Measurements from ENCODE around the gene CHST13. TPM values are rescaled to one million over a fixed set of nuclear protein-coding genes. Genes with fewer than 3 reads are reported as not detected.

Gene CHST13, protein sequence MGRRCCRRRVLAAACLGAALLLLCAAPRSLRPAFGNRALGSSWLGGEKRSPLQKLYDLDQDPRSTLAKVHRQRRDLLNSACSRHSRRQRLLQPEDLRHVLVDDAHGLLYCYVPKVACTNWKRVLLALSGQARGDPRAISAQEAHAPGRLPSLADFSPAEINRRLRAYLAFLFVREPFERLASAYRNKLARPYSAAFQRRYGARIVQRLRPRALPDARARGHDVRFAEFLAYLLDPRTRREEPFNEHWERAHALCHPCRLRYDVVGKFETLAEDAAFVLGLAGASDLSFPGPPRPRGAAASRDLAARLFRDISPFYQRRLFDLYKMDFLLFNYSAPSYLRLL
- total RNA-seq: 0.32 TPM
- polyA plus RNA-seq: 0.24 TPM

DNA sequence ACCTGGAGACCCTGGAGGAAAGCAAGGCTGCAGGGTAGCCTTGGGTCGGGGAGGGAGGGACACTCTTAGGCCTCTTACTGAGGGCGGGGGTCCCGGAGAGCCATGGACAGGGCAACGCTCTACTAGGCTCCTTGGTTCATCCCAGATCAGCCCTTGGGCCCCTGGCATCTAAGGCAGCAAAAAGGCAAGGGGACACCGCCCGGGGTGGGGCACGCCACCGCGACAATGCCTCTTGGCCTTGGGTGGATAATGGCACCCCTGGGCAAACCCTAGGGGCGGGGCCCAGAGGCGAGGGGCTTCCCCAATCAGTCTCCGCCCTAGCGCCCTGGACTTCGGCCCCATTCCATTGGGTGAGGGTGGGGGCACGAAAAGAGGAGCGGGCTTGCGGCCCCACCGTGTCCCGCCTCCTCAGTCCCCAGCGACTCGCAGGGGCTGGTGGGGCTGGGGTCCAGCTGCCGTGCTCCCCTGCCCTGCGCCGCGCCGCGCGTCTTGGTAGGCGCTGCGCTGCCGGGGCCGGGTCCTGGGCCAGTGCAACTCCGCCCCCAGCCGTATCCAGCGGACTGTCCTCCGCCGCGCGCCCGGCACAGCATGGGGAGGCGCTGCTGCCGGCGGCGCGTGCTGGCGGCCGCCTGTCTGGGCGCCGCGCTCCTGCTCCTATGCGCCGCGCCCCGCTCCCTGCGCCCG, at the start of gene CHST13:
Gene CHST13, plus strand, starts transcription at position 411 of the 684 bp plus-strand sequence. Its CDS starts 178 bp downstream, at position 589.
- no peak for DNase-seq (ENCODE audit: extremely low spot score)
- Histone ChIP-seq H3K4me1 (ENCODE audit: insufficient read depth) (no peaks in the 10 kb centered on the region), H3K36me3 (ENCODE audit: insufficient read depth) (no peaks in the 10 kb centered on the region), H3K27ac (ENCODE audit: low read depth) (no peak within 1 kb of the TSS), H3K4me3 (ENCODE audit: low read depth, low read length) (peak within 1 kb of the TSS; percentile 28)
- 7% methylated on average over 56 of the region's 56 CpGs for WGBS

DNA sequence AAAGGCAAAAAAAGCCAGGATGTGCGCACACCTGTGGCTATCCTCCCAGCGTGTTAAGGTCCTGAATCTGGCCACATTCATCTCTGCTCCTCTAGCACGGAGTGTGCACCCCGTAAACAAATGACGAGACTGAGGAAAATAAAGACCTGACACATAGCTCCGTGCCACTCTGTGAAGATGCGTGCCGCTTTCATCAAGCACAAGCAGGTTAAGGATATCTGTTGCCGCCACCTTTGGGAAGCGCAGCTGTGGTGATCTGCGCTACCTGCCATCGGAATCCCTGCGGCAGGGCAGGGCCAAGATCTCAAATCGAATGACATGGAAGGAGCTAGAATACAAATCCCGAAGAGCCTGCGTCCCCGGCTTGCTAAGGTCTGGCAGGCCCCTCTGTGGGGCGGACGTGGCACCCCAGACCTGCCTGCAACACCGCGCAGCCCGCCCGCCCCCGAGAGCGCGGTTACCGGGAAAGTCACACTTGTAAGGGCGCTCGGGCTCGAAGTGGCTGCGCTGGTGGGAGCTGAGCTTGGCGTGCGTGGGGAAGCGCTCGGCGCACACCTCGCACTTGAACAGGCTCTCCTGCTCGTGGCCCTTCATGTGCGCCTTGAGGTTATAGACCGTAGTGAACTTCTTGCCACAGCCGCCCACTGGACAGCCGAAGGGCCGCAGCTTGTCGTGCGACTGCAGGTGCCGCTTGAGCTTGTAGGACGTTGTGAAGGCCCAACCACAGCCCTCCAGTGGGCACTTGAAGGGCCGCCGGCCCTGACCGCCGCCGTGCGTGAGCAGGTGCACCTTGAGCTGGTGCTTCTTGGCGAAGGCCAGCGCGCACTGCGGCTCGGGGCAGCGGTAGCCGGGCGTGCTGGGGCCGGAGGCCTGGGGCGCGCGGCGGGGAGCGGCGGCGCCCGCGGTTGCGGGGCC, 49.2 kb upstream of the CHST13 start:
- Histone ChIP-seq H3K4me1 (ENCODE audit: insufficient read depth) (peaks cover 5% of the 10 kb centered on the region), H3K27ac (ENCODE audit: low read depth) (peak overlapping the region; percentile 86), H3K4me3 (ENCODE audit: low read depth, low read length) (peak overlapping the region; percentile 82), H3K36me3 (ENCODE audit: insufficient read depth) (no peaks in the 10 kb centered on the region)
- 5% methylated on average over 72 of the region's 72 CpGs for WGBS
- no peak for DNase-seq (ENCODE audit: extremely low spot score)

DNA sequence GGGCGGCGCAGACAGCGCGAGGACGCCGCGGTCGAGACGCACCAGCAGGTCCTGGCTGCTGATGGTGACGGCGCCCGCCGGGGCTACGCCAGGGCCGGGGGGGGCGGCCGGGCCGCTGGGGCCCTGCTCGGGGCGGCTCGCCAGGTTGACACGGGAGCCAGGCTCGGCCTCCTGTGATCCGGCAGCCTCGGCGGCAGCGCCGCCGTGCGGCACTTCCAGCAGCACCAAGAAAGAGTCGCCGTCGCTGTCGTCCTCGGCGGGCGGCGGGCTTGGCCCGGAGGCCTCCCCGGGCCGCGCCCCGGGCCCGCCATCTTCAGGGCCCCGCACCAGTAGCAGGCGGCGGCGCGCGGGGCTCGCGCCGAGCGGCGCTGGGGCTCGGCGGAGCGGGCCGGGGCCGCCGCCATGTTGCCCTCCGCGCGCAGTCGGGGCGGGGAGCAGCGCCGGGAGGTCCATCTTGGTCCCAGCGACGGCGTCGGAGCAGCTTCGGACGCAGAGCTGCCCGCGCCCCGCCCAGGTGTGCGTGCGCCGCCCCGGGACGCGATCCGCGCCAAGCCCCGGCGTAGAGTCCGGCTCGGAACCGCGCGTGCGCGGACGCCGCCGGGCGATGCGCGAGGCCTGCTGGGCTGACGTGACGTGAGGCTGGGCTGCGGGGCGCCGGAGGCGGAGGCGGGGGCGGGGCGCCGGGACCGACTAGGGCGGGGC, 48.4 kb upstream of the CHST13 start, which contains the start of gene ZXDC:
Gene ZXDC, minus strand, starts transcription at position 479 of the 702 bp plus-strand sequence. Its CDS starts 26 bp downstream, at position 453.
- DNase-seq (ENCODE audit: extremely low spot score): peak; percentile 76
- Histone ChIP-seq H3K27ac (ENCODE audit: low read depth) (peak within 1 kb of the TSS; percentile 87), H3K36me3 (ENCODE audit: insufficient read depth) (no peaks in the 10 kb centered on the region), H3K4me1 (ENCODE audit: insufficient read depth) (peaks cover 5% of the 10 kb centered on the region), H3K4me3 (ENCODE audit: low read depth, low read length) (peak within 1 kb of the TSS; percentile 82)
- WGBS: under 1% methylated on average over 111 of the region's 112 CpGs

DNA sequence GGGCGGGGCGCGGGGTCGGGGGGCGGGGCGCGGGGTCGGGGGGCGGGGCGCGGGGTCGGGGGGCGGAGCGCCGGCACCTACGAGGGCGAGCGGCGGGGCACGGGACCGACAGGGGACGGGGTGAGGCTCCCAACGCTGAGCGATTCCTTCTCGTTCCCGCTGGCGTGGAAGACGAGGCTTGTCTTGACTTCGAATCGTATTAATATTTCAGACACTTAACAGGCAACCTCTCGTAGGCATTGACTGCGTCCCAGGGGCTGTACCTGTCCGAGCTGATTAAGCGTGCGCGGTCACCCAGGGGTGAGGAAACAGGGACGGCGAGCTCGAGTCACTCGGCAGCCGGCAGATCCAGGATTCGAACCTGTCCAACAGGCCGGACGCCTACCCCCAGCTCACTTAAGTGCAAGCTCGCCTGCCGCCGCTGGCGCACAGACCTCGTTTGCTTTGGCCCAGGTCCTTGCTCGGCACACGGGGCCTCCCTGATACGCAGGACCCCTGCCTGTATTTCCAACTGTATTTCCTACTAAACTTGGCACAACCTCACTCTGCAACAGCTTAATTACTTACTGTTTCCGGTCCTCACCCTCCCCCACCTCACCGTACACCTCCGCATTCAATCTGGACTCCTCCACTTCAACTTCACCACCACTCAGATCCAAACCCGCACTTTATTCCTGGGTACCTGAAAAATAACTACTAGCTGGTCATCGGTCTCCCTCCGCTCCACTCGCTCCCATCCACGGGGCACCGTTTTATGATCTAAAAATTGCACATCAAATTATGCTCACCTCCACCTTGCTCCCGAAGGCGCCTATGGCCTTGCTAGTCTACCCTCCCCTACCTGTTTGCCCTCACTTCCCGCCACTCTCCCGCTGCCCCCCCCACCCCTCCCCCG, 47.5 kb upstream of the CHST13 start:
- 11% methylated on average over 57 of the region's 66 CpGs for WGBS
- Histone ChIP-seq H3K27ac (ENCODE audit: low read depth) (peak overlapping the region; percentile 87), H3K4me3 (ENCODE audit: low read depth, low read length) (peak overlapping the region; percentile 46), H3K4me1 (ENCODE audit: insufficient read depth) (peaks cover 5% of the 10 kb centered on the region), H3K36me3 (ENCODE audit: insufficient read depth) (no peaks in the 10 kb centered on the region)
- DNase-seq (ENCODE audit: extremely low spot score): no peak

DNA sequence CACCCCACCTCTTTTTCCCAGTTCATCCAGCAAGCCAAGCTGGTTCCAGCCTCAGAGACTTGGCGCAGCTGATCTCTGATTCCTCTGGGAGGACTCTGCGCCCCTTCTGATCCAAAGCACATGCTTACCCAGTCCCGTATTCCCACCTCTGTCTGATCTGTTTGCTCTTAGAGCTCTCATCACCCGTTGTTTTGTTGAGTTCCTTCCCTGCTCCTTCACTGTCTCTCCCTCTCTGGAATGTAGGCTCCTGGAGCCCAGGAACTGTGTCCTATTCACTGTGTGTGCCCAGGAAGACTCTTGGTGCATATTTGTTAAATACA, 46.9 kb upstream of the CHST13 start:
- Histone ChIP-seq H3K4me1 (ENCODE audit: insufficient read depth) (peaks cover 5% of the 10 kb centered on the region), H3K27ac (ENCODE audit: low read depth) (no peak overlapping the region), H3K4me3 (ENCODE audit: low read depth, low read length) (no peak overlapping the region), H3K36me3 (ENCODE audit: insufficient read depth) (no peaks in the 10 kb centered on the region)
- WGBS: 52% methylated on average over 4 of the region's 4 CpGs
- no peak for DNase-seq (ENCODE audit: extremely low spot score)

DNA sequence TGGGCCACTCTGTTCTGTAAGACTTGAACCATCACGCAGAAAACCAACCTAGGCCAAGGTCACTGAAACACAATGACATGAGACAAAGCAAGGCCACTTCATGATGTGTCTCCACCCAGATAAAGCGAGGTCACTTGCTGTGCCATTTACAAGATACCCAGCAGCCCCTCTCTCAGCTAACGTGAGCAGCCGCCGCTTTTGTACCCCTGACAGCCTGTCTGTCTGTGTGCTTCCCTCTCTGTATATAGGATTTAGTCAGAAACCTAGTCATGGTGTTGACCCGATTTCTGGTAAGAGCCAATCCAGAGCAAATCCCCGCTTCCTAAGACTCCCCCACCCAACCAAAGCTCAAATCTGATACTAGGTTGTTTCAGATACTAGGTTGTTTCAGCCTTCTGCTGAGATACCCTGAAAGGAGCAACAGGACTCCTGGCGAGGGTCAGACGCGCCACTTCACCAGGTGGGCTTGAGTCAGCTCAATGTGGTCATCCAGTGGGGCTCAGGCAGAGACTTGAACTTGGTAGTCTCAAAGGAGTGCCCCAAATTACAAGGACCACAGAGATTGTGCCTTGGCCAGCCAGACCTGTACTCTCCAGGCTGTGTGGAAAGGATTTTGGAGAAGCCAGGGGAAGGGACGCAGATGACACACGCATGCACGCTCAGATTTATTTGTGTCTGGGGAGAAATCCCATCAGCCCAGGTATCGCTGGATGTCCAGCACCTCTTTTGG, 45.2 kb upstream of the CHST13 start:
- Histone ChIP-seq H3K36me3 (ENCODE audit: insufficient read depth) (no peaks in the 10 kb centered on the region), H3K4me3 (ENCODE audit: low read depth, low read length) (no peak overlapping the region), H3K27ac (ENCODE audit: low read depth) (no peak overlapping the region), H3K4me1 (ENCODE audit: insufficient read depth) (peaks cover 2% of the 10 kb centered on the region)
- no peak for DNase-seq (ENCODE audit: extremely low spot score)
- 95% methylated on average over 14 of the region's 14 CpGs for WGBS

DNA sequence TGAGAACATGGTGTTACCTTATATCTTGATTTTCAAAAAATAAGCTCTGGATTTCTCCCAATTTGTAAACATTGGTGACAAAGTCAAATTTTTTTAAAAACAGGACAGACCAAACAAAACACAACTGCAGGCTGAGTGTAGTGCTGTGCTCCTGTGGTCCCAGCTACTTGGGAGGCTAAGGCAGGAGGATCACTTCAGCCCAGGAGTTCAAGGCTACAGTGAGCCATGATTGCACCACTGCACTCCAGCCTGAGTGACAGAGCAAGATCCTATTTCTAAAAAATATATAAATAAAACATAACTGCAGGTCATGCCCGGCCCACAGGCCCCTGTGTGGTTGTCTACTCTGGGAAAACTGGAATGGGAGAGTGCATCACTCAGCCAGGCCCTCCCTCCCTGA, 44.3 kb upstream of the CHST13 start:
- H3K36me3 ChIP-seq (ENCODE audit: insufficient read depth): no peaks in the 10 kb centered on the region
- H3K27ac ChIP-seq (ENCODE audit: low read depth): no peak overlapping the region
- 89% methylated on average over 1 of the region's 1 CpG for WGBS
- H3K4me1 ChIP-seq (ENCODE audit: insufficient read depth): no peaks in the 10 kb centered on the region
- DNase-seq (ENCODE audit: extremely low spot score): no peak
- H3K4me3 ChIP-seq (ENCODE audit: low read depth, low read length): no peak overlapping the region

DNA sequence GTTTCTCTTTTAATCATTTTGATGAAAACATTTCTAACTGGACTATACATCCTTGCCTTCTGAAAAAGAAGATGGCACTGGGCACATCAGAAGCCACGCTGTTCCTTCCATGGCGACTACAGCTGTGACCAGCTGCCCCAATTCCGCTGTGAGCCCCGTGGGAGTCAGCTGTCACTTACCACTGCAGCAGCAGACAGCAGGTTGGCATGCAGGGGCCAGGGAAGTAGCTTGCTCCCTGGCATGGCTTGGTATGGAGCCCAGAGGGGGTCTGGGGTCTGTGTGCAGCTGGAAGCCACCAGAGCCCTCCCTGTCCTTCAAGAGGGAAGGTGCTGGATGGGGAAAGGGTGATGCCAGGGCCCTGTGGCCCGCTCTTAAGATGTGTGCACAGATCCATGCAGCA, 43.7 kb upstream of the CHST13 start:
- DNase-seq (ENCODE audit: extremely low spot score): no peak
- Histone ChIP-seq H3K27ac (ENCODE audit: low read depth) (no peak overlapping the region), H3K4me1 (ENCODE audit: insufficient read depth) (no peaks in the 10 kb centered on the region), H3K4me3 (ENCODE audit: low read depth, low read length) (no peak overlapping the region), H3K36me3 (ENCODE audit: insufficient read depth) (no peaks in the 10 kb centered on the region)
- WGBS: 80% methylated on average over 5 of the region's 5 CpGs

DNA sequence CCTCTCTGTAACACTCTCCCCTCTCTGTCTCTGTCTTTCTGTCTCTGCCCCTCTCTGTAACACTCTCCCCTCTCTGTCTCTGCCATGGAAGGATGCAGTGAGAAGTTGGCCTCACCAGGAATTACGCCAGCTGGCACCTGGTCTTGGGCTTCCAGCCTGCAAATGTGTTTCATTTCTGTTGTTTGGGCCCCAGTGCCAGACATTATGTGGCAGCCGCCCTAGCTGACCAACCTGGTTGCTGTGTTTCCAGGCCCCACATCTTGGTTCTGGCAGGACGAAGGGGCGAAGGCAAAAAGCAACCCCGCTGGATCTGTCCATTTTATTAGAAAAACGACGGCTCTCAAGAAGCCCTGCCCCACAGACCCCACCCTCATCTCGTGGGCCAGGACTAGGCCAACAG, 43.1 kb upstream of the CHST13 start:
- no peak for DNase-seq (ENCODE audit: extremely low spot score)
- Histone ChIP-seq H3K36me3 (ENCODE audit: insufficient read depth) (no peaks in the 10 kb centered on the region), H3K4me3 (ENCODE audit: low read depth, low read length) (no peak overlapping the region), H3K4me1 (ENCODE audit: insufficient read depth) (no peaks in the 10 kb centered on the region), H3K27ac (ENCODE audit: low read depth) (no peak overlapping the region)
- 70% methylated on average over 8 of the region's 8 CpGs for WGBS

DNA sequence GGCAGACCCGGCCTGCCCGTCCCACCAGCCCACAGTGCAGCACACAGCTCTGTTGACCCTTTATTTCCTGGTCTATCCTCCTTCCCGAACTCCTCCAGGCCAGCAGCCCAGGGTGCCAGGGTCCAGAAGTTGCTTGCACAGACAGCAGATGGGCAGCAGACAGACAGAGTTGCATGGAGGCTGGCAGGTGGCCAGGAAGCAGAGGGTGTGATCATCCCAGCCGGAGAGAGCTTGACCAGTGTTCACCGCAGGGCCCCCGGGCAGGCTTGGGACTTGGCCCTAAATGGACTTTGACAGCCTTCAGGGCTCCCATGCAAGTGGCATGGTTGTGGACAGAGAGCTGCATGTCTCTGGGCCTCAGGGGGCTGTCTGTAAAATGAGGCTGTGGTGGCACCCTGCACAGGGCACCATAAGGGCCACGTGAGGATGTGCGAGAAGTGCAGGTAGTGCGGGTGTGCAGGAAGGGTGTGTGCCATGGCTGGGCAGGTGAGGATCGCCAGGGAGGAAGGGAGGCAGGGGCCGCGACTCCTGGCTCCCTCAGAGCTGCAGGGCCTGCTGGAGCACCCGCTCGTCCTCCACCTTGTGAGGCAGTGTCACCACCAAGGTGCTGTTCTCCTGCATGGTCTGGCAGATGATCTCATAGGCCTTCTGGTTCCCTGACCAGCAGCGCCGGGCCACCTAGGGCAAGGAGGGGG, 42.0 kb upstream of the CHST13 start:
- Histone ChIP-seq H3K4me3 (ENCODE audit: low read depth, low read length) (no peak overlapping the region), H3K27ac (ENCODE audit: low read depth) (no peak overlapping the region), H3K4me1 (ENCODE audit: insufficient read depth) (no peaks in the 10 kb centered on the region), H3K36me3 (ENCODE audit: insufficient read depth) (no peaks in the 10 kb centered on the region)
- WGBS: 75% methylated on average over 16 of the region's 16 CpGs
- DNase-seq (ENCODE audit: extremely low spot score): no peak

DNA sequence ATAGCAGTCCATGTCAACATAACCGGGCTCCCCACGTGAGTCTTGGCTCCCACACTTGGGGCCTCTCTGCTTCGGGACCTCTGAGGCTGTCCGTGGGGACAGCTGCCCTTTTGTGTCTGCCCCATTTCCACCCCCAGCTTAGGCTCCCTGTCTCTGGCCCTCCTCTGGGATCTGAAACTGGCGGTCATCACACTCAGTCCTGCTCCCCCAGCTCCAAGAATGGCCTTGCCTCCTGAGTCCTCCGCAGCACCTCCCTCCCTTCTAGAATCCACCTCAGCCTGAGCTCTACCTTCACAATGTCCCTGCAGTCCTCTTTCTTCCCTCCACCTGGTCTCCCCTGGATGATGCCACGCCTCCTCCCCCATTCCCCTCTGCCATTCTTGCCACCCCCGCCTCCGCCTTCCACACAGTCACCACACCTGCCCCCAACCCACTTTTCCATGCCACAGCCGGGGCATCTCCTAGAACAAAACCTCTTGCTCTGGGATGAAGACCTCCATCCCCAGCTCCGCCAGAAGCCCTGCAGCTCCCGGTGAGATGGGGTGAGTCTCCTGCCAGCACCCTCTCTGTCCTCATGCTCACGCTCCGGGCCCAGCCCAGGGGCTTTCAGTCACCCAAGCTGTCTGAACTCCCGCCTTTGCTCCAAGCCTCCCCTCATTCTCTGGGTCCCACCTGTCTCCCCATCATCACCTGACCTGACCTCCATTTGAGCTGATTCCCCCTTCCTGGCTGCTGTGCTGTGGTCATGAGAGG, 41.3 kb upstream of the CHST13 start:
- no peaks in the 10 kb centered on the region for H3K36me3 ChIP-seq (ENCODE audit: insufficient read depth)
- H3K27ac ChIP-seq (ENCODE audit: low read depth): no peak overlapping the region
- no peak overlapping the region for H3K4me3 ChIP-seq (ENCODE audit: low read depth, low read length)
- WGBS: 95% methylated on average over 15 of the region's 15 CpGs
- no peak for DNase-seq (ENCODE audit: extremely low spot score)
- no peaks in the 10 kb centered on the region for H3K4me1 ChIP-seq (ENCODE audit: insufficient read depth)

Data from urinary bladder (tissue), 4 donors.